ENCODE measurements around the gene GLCE. TPM values are rescaled to one million over a fixed set of nuclear protein-coding genes. Genes with fewer than 3 reads are reported as not detected.

GLCE gene
- total and polyA plus RNA-seq, 7 donors = 10.3 to 24.6 (median 13.9) TPM

DNA sequence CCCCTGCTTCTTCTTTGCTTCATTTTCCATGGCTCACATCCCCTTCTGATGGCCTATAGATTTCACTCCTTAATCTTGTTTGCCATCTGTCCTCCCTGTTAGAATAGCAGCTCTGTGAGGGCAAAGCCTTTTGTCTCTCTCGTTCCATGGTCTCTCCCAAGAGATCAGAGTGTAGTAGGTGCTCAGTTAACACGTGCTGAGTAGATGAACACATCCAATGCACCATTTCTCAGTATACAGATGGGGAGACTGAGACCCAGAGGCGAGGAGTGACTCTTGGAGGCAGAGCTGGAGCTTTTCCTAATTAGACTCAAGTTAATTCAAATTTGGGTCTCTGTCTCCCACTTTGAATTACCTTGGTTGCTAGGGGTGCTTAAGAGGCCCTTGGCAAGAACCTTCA, 142.5 kb downstream of the GLCE start:
- peaks cover 27 to 41% (median 27%) of the 10 kb centered on the region in 3 donors for H3K27me3 ChIP-seq
- 79 to 94% methylated on average over 3 of the region's 3 CpGs for WGBS, 2 donors
- H3K27ac ChIP-seq = no peak overlapping the region
- intact Hi-C loops (cut with DNase I) = no loop called here
- peaks cover 0 to 15% (median 12%) of the 10 kb centered on the region in 4 donors for H3K4me1 ChIP-seq
- no peak overlapping the region for H3K4me3 ChIP-seq
- H3K36me3 ChIP-seq = no peaks in the 10 kb centered on the region
- TF ChIP-seq POLR2A (IDR thresholded peaks at IDR 0.05) = no peak
- TF ChIP-seq, protein P1, sequence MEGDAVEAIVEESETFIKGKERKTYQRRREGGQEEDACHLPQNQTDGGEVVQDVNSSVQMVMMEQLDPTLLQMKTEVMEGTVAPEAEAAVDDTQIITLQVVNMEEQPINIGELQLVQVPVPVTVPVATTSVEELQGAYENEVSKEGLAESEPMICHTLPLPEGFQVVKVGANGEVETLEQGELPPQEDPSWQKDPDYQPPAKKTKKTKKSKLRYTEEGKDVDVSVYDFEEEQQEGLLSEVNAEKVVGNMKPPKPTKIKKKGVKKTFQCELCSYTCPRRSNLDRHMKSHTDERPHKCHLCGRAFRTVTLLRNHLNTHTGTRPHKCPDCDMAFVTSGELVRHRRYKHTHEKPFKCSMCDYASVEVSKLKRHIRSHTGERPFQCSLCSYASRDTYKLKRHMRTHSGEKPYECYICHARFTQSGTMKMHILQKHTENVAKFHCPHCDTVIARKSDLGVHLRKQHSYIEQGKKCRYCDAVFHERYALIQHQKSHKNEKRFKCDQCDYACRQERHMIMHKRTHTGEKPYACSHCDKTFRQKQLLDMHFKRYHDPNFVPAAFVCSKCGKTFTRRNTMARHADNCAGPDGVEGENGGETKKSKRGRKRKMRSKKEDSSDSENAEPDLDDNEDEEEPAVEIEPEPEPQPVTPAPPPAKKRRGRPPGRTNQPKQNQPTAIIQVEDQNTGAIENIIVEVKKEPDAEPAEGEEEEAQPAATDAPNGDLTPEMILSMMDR (IDR thresholded peaks at IDR 0.05) = no peak
- no peak for TF ChIP-seq POLR2AphosphoS5 (IDR thresholded peaks at IDR 0.05)
- TF ChIP-seq EP300 (IDR thresholded peaks at IDR 0.05) = no peak
- DNase-seq = no peak
- no peaks in the 10 kb centered on the region for H3K9me3 ChIP-seq

DNA sequence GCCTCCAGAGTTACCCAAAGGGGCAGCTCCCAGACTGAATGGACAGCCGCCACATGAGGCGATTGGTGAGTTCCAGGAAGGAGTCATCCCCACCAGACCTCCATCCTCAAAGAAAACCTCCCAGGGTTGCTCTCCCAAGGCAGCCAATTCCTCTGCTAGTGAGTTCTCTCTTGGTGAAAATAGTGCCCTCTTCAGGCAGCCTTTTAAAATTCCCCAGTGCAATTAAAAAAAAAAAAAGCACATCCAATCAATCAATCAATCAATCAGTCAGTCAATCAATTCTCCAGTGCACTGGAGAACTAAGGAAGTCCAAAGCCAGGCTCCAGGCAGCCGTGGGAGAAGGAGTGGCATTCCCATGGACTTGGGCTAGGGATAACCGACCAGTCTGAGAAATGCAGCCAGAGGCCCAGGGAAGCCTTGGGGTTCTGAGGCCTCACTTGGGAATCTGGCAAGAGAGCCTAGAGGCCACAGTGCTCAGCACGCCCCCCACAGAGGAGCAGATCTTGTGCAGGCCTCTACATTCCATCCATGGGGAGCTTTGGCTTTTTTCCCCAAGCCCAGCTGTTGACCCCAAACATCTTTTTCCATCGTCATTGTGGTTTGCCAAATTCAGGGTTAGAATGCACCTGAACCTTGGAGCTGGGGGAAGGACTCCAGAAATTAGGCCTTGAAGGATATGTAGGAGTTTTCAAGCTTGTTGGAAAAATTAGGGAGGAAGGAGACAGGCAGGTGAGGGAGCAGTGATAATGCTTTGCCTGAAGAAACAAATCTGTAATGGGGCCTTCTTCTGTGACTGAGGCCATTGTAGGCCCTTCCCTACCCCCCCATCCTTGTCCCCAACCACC, 143.1 kb downstream of the GLCE start:
- TF ChIP-seq, protein P1 (IDR thresholded peaks at IDR 0.05) = no peak
- no peak for TF ChIP-seq EP300 (IDR thresholded peaks at IDR 0.05)
- no peak for TF ChIP-seq POLR2AphosphoS5 (IDR thresholded peaks at IDR 0.05)
- no peak for TF ChIP-seq POLR2A (IDR thresholded peaks at IDR 0.05)
- no peak for DNase-seq
- intact Hi-C loops (cut with DNase I) = no loop called here
- H3K36me3 ChIP-seq = no peaks in the 10 kb centered on the region
- peaks cover 0 to 12% (median 10%) of the 10 kb centered on the region in 4 donors for H3K4me1 ChIP-seq
- WGBS, 2 donors = 82% methylated on average over 6 of the region's 6 CpGs
- H3K4me3 ChIP-seq = no peak overlapping the region
- H3K27me3 ChIP-seq = peaks cover 21 to 35% (median 21%) of the 10 kb centered on the region in 3 donors
- H3K27ac ChIP-seq = no peak overlapping the region
- no peaks in the 10 kb centered on the region for H3K9me3 ChIP-seq

DNA sequence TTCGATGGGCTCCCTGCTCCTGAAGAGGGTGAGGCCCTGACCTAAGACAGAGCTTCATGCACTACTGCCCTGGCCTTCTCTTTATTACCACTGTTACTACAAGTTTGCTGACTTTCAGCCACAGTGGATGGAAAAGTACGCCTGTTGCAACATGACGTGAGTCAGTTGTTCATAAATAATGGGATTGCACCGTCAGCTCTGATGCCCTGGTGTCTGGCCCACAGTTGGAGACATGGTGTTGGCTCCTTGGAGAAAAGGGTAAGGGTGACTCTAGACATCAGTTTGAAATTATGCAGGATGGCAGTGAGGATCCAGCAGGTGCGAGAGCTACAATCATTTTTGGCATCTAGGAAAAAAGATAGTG, 143.7 kb downstream of the GLCE start:
- WGBS, 2 donors = 53 to 67% methylated on average over 5 of the region's 5 CpGs
- TF ChIP-seq POLR2A (IDR thresholded peaks at IDR 0.05) (no peak), POLR2AphosphoS5 (IDR thresholded peaks at IDR 0.05) (no peak), EP300 (IDR thresholded peaks at IDR 0.05) (no peak)
- TF ChIP-seq, protein P1 (IDR thresholded peaks at IDR 0.05) = no peak
- no peak for DNase-seq
- Histone ChIP-seq H3K9me3 (no peaks in the 10 kb centered on the region), H3K4me1 (peaks cover 0 to 6% (median 4%) of the 10 kb centered on the region in 4 donors), H3K27me3 (peaks cover 15 to 29% (median 15%) of the 10 kb centered on the region in 3 donors), H3K27ac (no peak overlapping the region), H3K4me3 (no peak overlapping the region), H3K36me3 (no peaks in the 10 kb centered on the region)
- intact Hi-C loops (cut with DNase I) = no loop called here

DNA sequence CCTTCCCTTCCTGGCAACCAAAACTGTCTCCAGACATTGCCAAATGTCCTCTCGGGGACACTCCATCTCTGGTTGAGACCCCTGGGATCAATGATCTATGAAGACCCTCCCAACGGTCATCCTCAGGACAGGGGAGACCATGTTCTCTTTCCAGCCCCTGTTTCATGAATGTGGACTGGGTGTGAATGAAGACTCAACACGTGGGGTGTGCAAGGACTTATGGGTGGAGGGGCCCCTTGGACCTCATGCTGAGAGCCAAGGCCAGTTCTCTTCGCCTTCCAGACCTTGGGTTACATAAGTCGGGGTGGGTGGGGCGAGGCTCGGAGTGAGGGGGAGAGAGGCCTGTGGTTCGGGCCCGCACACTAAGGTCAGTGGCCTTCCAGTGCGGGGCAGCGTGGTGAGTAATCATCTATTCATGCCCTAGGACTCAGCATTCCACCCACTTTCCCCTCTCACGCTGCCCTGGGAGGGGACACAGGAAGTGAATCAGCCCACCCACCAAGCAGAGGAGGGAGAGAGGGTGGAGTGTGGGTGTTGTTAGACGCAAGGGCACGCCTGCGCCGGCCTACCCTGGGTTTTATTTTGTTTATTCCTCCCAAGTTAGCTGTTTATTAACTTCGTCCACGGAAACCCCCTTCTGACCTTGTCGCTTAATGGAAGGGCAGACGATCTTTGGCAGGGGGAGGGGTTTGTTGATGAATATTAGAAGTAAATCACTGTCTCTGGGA, 144.9 kb downstream of the GLCE start:
- DNase-seq = no peak
- Histone ChIP-seq H3K27ac (no peak overlapping the region), H3K9me3 (no peaks in the 10 kb centered on the region), H3K27me3 (peaks cover 3 to 17% (median 4%) of the 10 kb centered on the region in 3 donors), H3K4me1 (no peaks in the 10 kb centered on the region), H3K4me3 (no peak overlapping the region), H3K36me3 (no peaks in the 10 kb centered on the region)
- TF ChIP-seq, protein P1 (IDR thresholded peaks at IDR 0.05) = no peak
- TF ChIP-seq POLR2AphosphoS5 (IDR thresholded peaks at IDR 0.05) (no peak), EP300 (IDR thresholded peaks at IDR 0.05) (no peak), POLR2A (IDR thresholded peaks at IDR 0.05) (no peak)
- WGBS, 2 donors = 21 to 64% methylated on average over 20 of the region's 20 CpGs
- intact Hi-C loops (cut with DNase I) = no loop called here
